Parathyroid adenoma (tissue), 2 donors: Measurements from ENCODE around the gene FLRT2.

Source experiments
- H2AFZ ChIP-seq: fragments of 300-600 bp; sonication (generic); one replicate; pipeline ENCODE4 v1.7.0; 2017; ENCODE audit warnings: antibody characterized with exemption, mild to moderate bottlenecking
- H3K27ac ChIP-seq: fragments of 300-600 bp; sonication (generic); one replicate; pipeline ENCODE4 v1.7.0; 2017
- H3K27me3 ChIP-seq: fragments of 300-600 bp; sonication (generic); one replicate; pipeline ENCODE4 v1.7.0; 2017; ENCODE audit warnings: low read length; ENCODE audit not compliant: control insufficient read depth, insufficient read depth
- H3K36me3 ChIP-seq: fragments of 300-600 bp; sonication (generic); one replicate; pipeline ENCODE4 v1.7.0; 2017; ENCODE audit warnings: low read length; ENCODE audit not compliant: control insufficient read depth, insufficient read depth
- H3K4me1 ChIP-seq: fragments of 300-600 bp; sonication (generic); one replicate; pipeline ENCODE4 v1.7.0; 2017; ENCODE audit warnings: control low read depth
- H3K4me2 ChIP-seq: fragments of 300-600 bp; sonication (generic); one replicate; pipeline ENCODE4 v1.7.0; 2017; ENCODE audit warnings: low read length
- H3K4me3 ChIP-seq: fragments of 300-600 bp; sonication (generic); one replicate; pipeline ENCODE4 v1.7.0; 2017; ENCODE audit warnings: low read depth, low read length
- H3K79me2 ChIP-seq: fragments of 300-600 bp; sonication (generic); one replicate; pipeline ENCODE4 v1.7.0; 2017; ENCODE audit warnings: control low read depth
- H3K9ac ChIP-seq: fragments of 300-600 bp; sonication (generic); one replicate; pipeline ENCODE4 v1.7.0; 2017; ENCODE audit warnings: mild to moderate bottlenecking
- H3K9me3 ChIP-seq: fragments of 300-600 bp; sonication (generic); one replicate; pipeline ENCODE4 v1.7.0; 2017; ENCODE audit warnings: low read length; ENCODE audit not compliant: control insufficient read depth
- TF ChIP-seq, protein P1 (sequence below): fragments of 300-600 bp; sonication (generic); IDR thresholded peaks from one replicate; pipeline ENCODE4 v1.7.0; 2017; ENCODE audit warnings: antibody characterized with exemption, mild to moderate bottlenecking
- donor health status: primary hyperparathyroidism.

The FLRT2 gene

DNA sequence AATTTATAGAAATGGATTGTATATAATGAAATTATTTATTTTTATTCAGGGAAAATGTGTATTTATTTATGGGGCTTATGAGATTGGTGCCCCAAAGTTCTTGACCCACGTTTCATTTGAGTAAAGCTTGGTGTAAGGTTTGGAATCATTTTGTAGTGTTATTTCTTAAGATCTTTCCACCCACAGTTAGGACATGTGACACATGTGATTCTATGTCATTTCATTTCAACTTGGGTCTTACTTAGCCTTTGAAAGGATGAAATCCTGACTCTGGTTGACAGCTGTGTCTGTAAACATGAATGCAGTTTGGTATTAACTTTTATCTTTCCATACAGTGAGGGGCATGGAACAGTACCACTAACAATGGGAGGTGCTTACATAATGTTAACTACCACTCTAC is 51.7 kb downstream of the FLRT2 start:
- Histone ChIP-seq H3K9me3 (no peaks in the 10 kb centered on the region), H2AFZ (no peak overlapping the region), H3K9ac (no peak overlapping the region), H3K79me2 (no peaks in the 10 kb centered on the region), H3K36me3 (no peaks in the 10 kb centered on the region), H3K27ac (no peak overlapping the region), H3K4me3 (no peak overlapping the region), H3K4me1 (no peaks in the 10 kb centered on the region), H3K27me3 (no peaks in the 10 kb centered on the region), H3K4me2 (no peak overlapping the region)
- TF ChIP-seq, protein P1, sequence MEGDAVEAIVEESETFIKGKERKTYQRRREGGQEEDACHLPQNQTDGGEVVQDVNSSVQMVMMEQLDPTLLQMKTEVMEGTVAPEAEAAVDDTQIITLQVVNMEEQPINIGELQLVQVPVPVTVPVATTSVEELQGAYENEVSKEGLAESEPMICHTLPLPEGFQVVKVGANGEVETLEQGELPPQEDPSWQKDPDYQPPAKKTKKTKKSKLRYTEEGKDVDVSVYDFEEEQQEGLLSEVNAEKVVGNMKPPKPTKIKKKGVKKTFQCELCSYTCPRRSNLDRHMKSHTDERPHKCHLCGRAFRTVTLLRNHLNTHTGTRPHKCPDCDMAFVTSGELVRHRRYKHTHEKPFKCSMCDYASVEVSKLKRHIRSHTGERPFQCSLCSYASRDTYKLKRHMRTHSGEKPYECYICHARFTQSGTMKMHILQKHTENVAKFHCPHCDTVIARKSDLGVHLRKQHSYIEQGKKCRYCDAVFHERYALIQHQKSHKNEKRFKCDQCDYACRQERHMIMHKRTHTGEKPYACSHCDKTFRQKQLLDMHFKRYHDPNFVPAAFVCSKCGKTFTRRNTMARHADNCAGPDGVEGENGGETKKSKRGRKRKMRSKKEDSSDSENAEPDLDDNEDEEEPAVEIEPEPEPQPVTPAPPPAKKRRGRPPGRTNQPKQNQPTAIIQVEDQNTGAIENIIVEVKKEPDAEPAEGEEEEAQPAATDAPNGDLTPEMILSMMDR: no peak

DNA sequence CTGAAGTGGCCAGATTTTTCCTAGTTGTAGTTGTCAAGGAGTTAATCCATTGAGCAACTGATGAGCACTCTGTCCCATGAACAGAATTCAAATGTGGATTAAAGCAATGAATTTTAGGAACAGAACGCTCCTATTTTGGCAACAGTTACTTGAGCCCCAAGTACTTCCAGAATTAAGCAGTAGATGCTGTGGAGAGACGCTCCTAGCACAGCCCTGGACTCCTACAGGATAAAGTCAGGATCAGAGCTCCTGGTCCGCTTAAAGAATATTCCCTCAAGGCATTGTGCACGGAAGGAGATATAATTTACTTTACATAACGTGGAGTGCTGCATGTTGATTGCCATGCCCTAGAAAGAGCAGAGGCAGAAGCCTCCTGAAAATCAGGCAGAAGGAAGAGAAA is 53.4 kb downstream of the FLRT2 start:
- H3K27ac ChIP-seq: no peak overlapping the region
- H2AFZ ChIP-seq: no peak overlapping the region
- H3K27me3 ChIP-seq: no peaks in the 10 kb centered on the region
- no peaks in the 10 kb centered on the region for H3K36me3 ChIP-seq
- H3K4me3 ChIP-seq: no peak overlapping the region
- no peaks in the 10 kb centered on the region for H3K79me2 ChIP-seq
- no peaks in the 10 kb centered on the region for H3K9me3 ChIP-seq
- no peaks in the 10 kb centered on the region for H3K4me1 ChIP-seq
- H3K4me2 ChIP-seq: no peak overlapping the region
- no peak overlapping the region for H3K9ac ChIP-seq
- TF ChIP-seq, protein P1: no peak

DNA sequence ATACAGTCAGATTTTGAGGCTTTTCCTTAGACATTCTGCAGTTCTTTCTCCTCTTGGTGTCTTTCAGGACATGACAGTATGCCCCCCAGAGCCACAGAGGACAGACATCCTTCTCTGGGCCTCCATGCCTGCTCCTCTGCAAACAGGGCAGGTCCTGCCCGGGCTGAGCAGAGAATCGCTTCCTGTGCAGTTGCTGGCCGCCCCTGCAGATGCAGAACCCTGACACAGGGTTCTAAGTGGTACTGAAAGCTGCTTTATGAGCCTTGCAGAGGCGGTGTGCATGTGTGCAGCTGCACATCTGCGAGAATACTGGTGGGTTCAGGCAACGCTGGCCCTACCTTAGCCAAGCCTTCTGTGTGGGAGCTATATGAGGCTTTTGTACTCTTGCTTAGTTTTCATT is 54.5 kb downstream of the FLRT2 start:
- Histone ChIP-seq H2AFZ (no peak overlapping the region), H3K4me3 (no peak overlapping the region)
- TF ChIP-seq, protein P1: no peak

DNA sequence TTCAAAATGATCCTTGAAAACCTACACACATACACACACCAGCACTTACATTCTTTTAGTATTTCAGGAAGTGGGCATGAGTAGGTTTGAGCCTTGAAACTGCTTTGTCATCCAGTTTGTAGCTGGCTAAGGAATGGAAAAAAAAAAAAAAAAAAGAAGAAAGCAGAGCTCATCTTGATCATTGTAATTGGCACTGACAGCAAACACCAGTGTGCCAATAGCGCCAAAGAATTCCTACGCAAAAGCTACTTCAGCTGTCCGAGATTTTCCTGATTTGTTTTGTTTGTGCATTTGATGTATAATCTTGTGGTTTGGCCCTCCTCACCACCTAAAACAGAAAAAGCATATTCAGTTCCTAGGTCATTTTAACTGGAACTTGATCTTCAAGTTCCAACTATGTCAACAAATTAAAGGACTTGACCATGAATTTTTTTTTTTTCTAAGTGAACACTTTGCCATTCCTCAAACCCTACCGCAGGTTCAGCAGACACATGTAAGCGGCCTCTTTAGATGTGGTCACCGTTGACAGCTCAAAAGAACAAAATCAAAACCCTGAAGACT is 57.3 kb downstream of the FLRT2 start:
- Histone ChIP-seq H3K9ac (no peak overlapping the region), H3K27me3 (no peaks in the 10 kb centered on the region), H3K36me3 (no peaks in the 10 kb centered on the region), H3K9me3 (no peaks in the 10 kb centered on the region), H3K4me3 (no peak overlapping the region), H3K4me1 (no peaks in the 10 kb centered on the region), H3K79me2 (no peaks in the 10 kb centered on the region), H3K4me2 (peak overlapping the region; percentile 12), H3K27ac (no peak overlapping the region), H2AFZ (no peak overlapping the region)
- TF ChIP-seq, protein P1: no peak

More for the DNA sequence above, 54.5 kb downstream of the FLRT2 start:
- Histone ChIP-seq H3K79me2 (no peaks in the 10 kb centered on the region), H3K27me3 (no peaks in the 10 kb centered on the region), H3K27ac (no peak overlapping the region), H3K4me1 (no peaks in the 10 kb centered on the region), H3K36me3 (no peaks in the 10 kb centered on the region), H3K9me3 (no peaks in the 10 kb centered on the region), H3K4me2 (no peak overlapping the region), H3K9ac (no peak overlapping the region)

DNA sequence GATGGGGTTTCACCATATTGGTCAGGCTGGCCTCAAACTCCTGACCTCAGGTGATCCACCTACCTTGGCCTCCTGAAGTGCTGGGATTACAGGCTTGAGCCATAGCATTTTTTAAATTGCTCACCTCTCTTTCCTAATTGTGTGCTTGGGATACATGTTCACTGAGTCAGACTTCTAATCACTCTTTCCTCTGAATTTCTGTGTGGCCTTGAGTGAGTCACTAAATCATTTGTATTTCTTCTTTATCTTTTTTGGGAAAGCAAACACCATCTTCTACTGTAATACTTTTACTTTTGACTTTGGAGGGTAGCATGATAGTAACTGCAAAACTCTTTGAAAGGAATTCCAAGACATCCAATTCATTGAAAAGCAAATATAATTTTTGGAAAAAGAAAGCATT is 60.8 kb downstream of the FLRT2 start:
- Histone ChIP-seq H2AFZ (no peak overlapping the region), H3K4me3 (no peak overlapping the region), H3K27ac (no peak overlapping the region), H3K79me2 (no peaks in the 10 kb centered on the region), H3K27me3 (no peaks in the 10 kb centered on the region), H3K9ac (no peak overlapping the region), H3K4me1 (no peaks in the 10 kb centered on the region), H3K36me3 (no peaks in the 10 kb centered on the region), H3K4me2 (no peak overlapping the region), H3K9me3 (no peaks in the 10 kb centered on the region)
- TF ChIP-seq, protein P1: no peak
